GM12891 (cell line): Measurements from ENCODE around the gene NR2E3.

Experiments used
- DNase-seq: peaks from one replicate; pipeline ENCODE4 v3.0.0; 2011; ENCODE audit warnings: low spot score; ENCODE audit not compliant: insufficient read length
- FAIRE-seq: peaks from 2 replicates; lab custom pipeline; 2011; peaks lifted over from hg19 to GRCh38; lab: Jason Lieb, UNC
- PAX5 ChIP-seq: IDR thresholded peaks from 2 replicates; pipeline ENCODE4 v1.6.1; 2011; ENCODE audit warnings: low read length, moderate library complexity, mild to moderate bottlenecking; ENCODE audit not compliant: insufficient read depth, severe bottlenecking
- POLR2A ChIP-seq: IDR thresholded peaks from 2 replicates; pipeline ENCODE4 v1.6.1; 2011; ENCODE audit warnings: low read depth, low read length, control low read depth
- POLR2AphosphoS5 ChIP-seq: IDR thresholded peaks from 2 replicates; pipeline ENCODE4 v1.6.1; 2011; ENCODE audit warnings: low read depth, low read length, control low read depth
- POU2F2 ChIP-seq: IDR thresholded peaks from 2 replicates; pipeline ENCODE4 v1.6.1; 2011; ENCODE audit warnings: low read depth, mild to moderate bottlenecking, control low read depth, low read length, moderate library complexity
- SPI1 ChIP-seq: IDR thresholded peaks from 2 replicates; pipeline ENCODE4 v1.6.1; 2011; ENCODE audit warnings: low read depth, low read length, control low read depth
- TAF1 ChIP-seq: IDR thresholded peaks from 2 replicates; pipeline ENCODE4 v1.6.1; 2011; ENCODE audit warnings: low read depth, low read length, control low read depth

NR2E3 gene

GRCh38 chr15:71780115-71780976 is 30.0 kb upstream of the NR2E3 start:
- peak; percentile 75 for FAIRE-seq
- peak; percentile 45 for DNase-seq

GRCh38 chr15:71781179-71781964 is 29.0 kb upstream of the NR2E3 start:
- TF ChIP-seq PAX5: no peak
- peak; percentile 66; the same call in 1 of the 2 replicates for TF ChIP-seq POU2F2
- DNase-seq: no peak
- FAIRE-seq: peak; percentile 79

More at GRCh38 chr15:71780115-71780976, 30.0 kb upstream of the NR2E3 start:
- TF ChIP-seq PAX5: no peak
- no peak for TF ChIP-seq POU2F2
- TF ChIP-seq POLR2A: no peak
- TF ChIP-seq SPI1: peak; percentile 24; the same call in 1 of the 2 replicates

- TF ChIP-seq TAF1 (no peak), POU2F2 (no peak), POLR2AphosphoS5 (no peak), POLR2A (no peak), SPI1 (no peak), PAX5 (no peak)
- DNase-seq: no peak
- FAIRE-seq: no peak
Measured at GRCh38 chr15:71781965-71782265, 28.4 kb upstream of the NR2E3 start.

GRCh38 chr15:71782422-71783165 is 27.8 kb upstream of the NR2E3 start:
- TF ChIP-seq POLR2A: no peak
- no peak for TF ChIP-seq POU2F2
- TF ChIP-seq PAX5: no peak
- no peak for TF ChIP-seq SPI1
- TF ChIP-seq POLR2AphosphoS5: no peak
- DNase-seq: no peak
- no peak for FAIRE-seq

- TF ChIP-seq POU2F2 (no peak), TAF1 (no peak), PAX5 (no peak), POLR2AphosphoS5 (no peak), SPI1 (no peak), POLR2A (no peak)
- FAIRE-seq (no peak), DNase-seq (no peak)
Measured at GRCh38 chr15:71784719-71785118, 25.6 kb upstream of the NR2E3 start.

GRCh38 chr15:71785996-71786395 is 24.4 kb upstream of the NR2E3 start:
- TF ChIP-seq TAF1 (no peak), POU2F2 (no peak), POLR2AphosphoS5 (no peak), SPI1 (no peak), PAX5 (no peak), POLR2A (no peak)
- FAIRE-seq: peak; percentile 43
- no peak for DNase-seq

GRCh38 chr15:71786673-71787072 is 23.7 kb upstream of the NR2E3 start:
- no peak for FAIRE-seq
- TF ChIP-seq TAF1 (no peak), PAX5 (no peak), SPI1 (no peak), POLR2A (no peak), POLR2AphosphoS5 (no peak), POU2F2 (no peak)
- no peak for DNase-seq

- FAIRE-seq (no peak), DNase-seq (no peak)
- no peak for TF ChIP-seq POU2F2
- no peak for TF ChIP-seq PAX5
- TF ChIP-seq POLR2AphosphoS5: no peak
- no peak for TF ChIP-seq POLR2A
- TF ChIP-seq TAF1: no peak
- TF ChIP-seq SPI1: no peak
Measured at GRCh38 chr15:71788646-71789579, 21.4 kb upstream of the NR2E3 start.

GRCh38 chr15:71789616-71790015 is 20.7 kb upstream of the NR2E3 start:
- no peak for FAIRE-seq
- no peak for DNase-seq
- TF ChIP-seq POLR2AphosphoS5 (no peak), SPI1 (no peak), POU2F2 (no peak), TAF1 (no peak), POLR2A (no peak), PAX5 (no peak)
